ENCODE measurements around the gene PHLDA3. TPM values are rescaled to one million over a fixed set of nuclear protein-coding genes. Genes with fewer than 3 reads are reported as not detected.
A peak's percentile ranks its signal among the peaks of the same experiment; 100 is the strongest.

PHLDA3 gene
- total RNA-seq, 1 experiment from 2014 or later = 10.5 TPM

DNA sequence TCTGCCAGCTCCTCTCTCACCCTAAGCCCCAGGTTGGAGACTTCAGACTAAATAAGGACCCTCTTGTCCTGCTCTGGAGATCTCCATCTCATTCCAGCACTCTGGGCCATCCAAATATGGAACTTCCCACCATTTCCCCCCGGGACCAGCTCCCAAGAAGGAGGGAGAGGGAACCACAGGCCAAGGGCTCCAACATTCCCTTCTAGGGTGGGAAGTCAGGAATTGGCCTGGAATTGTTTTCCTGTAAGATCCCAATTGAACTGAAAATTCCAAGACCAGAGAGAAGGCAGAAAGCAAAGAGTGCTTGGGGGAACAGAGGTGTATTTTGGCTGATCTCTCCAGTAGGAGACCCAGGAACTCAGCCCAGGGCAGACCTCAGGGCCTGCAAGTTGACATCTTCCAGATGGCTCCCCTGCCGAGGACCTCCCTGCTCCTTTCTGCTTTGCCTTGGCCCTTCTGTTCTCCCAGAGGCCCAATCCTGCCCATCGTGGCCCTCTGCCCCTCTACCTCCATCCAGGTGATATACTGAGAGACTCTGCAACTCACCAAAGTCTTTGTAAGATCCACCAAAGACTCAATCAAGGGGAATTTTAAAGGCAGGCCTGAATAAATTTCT, 23.0 kb upstream of the PHLDA3 start:
- Histone ChIP-seq H3K9me3 (no peaks in the 10 kb centered on the region), H3K4me1 (peaks cover 14% of the 10 kb centered on the region), H3K4me3 (ENCODE audit: low read depth, low read length) (no peak overlapping the region), H3K36me3 (ENCODE audit: control insufficient read depth, insufficient read depth, low read length) (no peaks in the 10 kb centered on the region; the same call in none of the 2 replicates), H3K27me3 (replicated peaks; ENCODE audit: control insufficient read depth, insufficient read depth, low read length) (no peaks in the 10 kb centered on the region)
- peaks cover 51% of the 10 kb centered on the region for H3K36me3 Mint-ChIP-seq (ENCODE audit: insufficient read depth, unreplicated experiment)
- H3K27me3 Mint-ChIP-seq (ENCODE audit: insufficient read depth, unreplicated experiment) = no peaks in the 10 kb centered on the region
- no peak for DNase-seq
- H3K4me3 Mint-ChIP-seq (ENCODE audit: unreplicated experiment) = no peak overlapping the region
- peaks cover 15% of the 10 kb centered on the region for H3K4me1 Mint-ChIP-seq (ENCODE audit: low read depth, unreplicated experiment)
- no peak for TF ChIP-seq CTCF (IDR thresholded peaks at IDR 0.05; ENCODE audit: insufficient read depth in 1 of 2, low read depth in 1 of 2, low read length in 1 of 2, severe bottlenecking in 1 of 2, unreplicated experiment in 1 of 2)
- no TSS peak for BruUV-seq (replicated peaks)
- intact Hi-C loops (cut with micrococcal nuclease; ENCODE audit: unreplicated experiment) = no loop called here
- H3K27ac Mint-ChIP-seq (ENCODE audit: unreplicated experiment) = peak overlapping the region; percentile 29
- H3K9me3 Mint-ChIP-seq (ENCODE audit: unreplicated experiment) = no peaks in the 10 kb centered on the region
- ChIA-PET POLR2A (interaction anchor here (1.1 kb wide), 1 partner anchor 12 kb away, joined by 3 read pairs; no protein-coding TSS in a partner anchor), CTCF (interaction anchor here (0.6 kb wide), 1 partner anchor 11 kb away, joined by 4 read pairs; no protein-coding TSS in a partner anchor)

DNA sequence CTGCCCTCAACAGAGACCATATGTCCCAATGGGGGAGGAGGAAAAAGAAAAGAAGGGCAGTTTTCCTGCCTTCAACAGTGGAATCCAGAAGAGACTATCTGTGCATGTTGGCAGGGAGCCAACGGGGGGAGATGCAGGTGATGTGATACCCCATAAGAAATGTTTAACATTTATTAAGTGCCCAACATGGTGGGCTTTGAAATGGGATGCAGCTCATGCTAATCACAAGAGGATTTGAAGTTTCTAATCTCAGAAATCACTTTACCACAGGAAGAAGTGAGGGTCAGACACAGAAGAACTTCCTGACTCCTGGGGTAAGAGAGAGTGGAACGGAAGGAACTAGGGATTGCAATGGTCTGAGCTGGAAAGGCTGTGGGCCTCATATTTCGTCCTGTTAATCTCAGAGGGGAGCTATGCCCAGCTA, 21.7 kb upstream of the PHLDA3 start:
- Histone ChIP-seq H3K4me3 (ENCODE audit: low read depth, low read length) (no peak overlapping the region), H3K9me3 (no peaks in the 10 kb centered on the region), H3K27me3 (replicated peaks; ENCODE audit: control insufficient read depth, insufficient read depth, low read length) (no peaks in the 10 kb centered on the region), H3K36me3 (ENCODE audit: control insufficient read depth, insufficient read depth, low read length) (no peaks in the 10 kb centered on the region; the same call in none of the 2 replicates), H3K4me1 (peaks cover 14% of the 10 kb centered on the region)
- POLR2A ChIA-PET = no interaction called here
- Mint-ChIP-seq H3K4me1 (ENCODE audit: low read depth, unreplicated experiment) (peaks cover 7% of the 10 kb centered on the region), H3K36me3 (ENCODE audit: insufficient read depth, unreplicated experiment) (peaks cover 42% of the 10 kb centered on the region), H3K4me3 (ENCODE audit: unreplicated experiment) (no peak overlapping the region), H3K27ac (ENCODE audit: unreplicated experiment) (no peak overlapping the region), H3K9me3 (ENCODE audit: unreplicated experiment) (no peaks in the 10 kb centered on the region), H3K27me3 (ENCODE audit: insufficient read depth, unreplicated experiment) (no peaks in the 10 kb centered on the region)
- DNase-seq = no peak
- no peak for TF ChIP-seq CTCF (IDR thresholded peaks at IDR 0.05; ENCODE audit: insufficient read depth in 1 of 2, low read depth in 1 of 2, low read length in 1 of 2, severe bottlenecking in 1 of 2, unreplicated experiment in 1 of 2)
- CTCF ChIA-PET = no interaction called here
- intact Hi-C loops (cut with micrococcal nuclease; ENCODE audit: unreplicated experiment) = no loop called here
- no TSS peak for BruUV-seq (replicated peaks)

DNA sequence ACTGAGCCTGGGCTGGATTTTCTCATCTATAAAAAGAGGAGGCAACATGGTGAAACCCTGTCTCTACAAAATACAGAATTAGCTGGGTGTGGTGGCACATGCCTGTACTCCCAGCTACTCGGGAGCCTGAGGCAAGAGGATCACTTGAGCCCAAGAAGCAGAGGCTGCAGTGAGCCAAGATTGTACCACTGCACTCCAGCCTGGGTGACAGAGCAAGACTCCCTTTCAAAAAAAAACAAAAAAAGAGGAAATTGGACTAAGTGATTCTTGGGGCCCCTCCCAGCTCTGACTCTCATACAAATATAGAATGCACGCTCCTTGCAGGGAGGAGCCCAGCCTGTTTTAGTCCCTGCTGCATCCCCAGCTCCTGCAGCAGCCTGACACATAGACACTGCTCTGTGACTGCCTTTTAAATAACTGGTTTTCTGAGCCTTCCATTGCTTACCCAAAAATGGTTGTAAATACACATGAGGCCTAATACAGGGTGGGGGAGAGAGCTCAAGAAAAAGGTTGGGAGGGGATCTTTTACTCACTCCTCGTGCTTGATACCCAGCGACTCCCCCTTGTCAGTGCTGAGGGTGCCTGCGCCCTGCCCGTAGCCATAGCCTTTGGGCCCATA, 20.8 kb upstream of the PHLDA3 start:
- no peak overlapping the region for H3K4me3 Mint-ChIP-seq (ENCODE audit: unreplicated experiment)
- H3K4me3 ChIP-seq (ENCODE audit: low read depth, low read length) = no peak overlapping the region
- H3K27ac Mint-ChIP-seq (ENCODE audit: unreplicated experiment) = no peak overlapping the region
- intact Hi-C loops (cut with micrococcal nuclease; ENCODE audit: unreplicated experiment) = no loop called here
- CTCF ChIA-PET = interaction anchor here (0.5 to 0.6 kb wide), 2 partner anchors 22 to 47 kb away, joined by 5 to 7 read pairs; no protein-coding TSS in a partner anchor
- BruUV-seq (replicated peaks) = no TSS peak
- no peaks in the 10 kb centered on the region for H3K9me3 Mint-ChIP-seq (ENCODE audit: unreplicated experiment)
- POLR2A ChIA-PET = no interaction called here
- no peaks in the 10 kb centered on the region; the same call in none of the 2 replicates for H3K36me3 ChIP-seq (ENCODE audit: control insufficient read depth, insufficient read depth, low read length)
- no peak for TF ChIP-seq CTCF (IDR thresholded peaks at IDR 0.05; ENCODE audit: insufficient read depth in 1 of 2, low read depth in 1 of 2, low read length in 1 of 2, severe bottlenecking in 1 of 2, unreplicated experiment in 1 of 2)
- no peak for DNase-seq
- H3K27me3 Mint-ChIP-seq (ENCODE audit: insufficient read depth, unreplicated experiment) = no peaks in the 10 kb centered on the region
- no peaks in the 10 kb centered on the region for H3K9me3 ChIP-seq
- H3K4me1 Mint-ChIP-seq (ENCODE audit: low read depth, unreplicated experiment) = peaks cover 7% of the 10 kb centered on the region
- H3K27me3 ChIP-seq (replicated peaks; ENCODE audit: control insufficient read depth, insufficient read depth, low read length) = no peaks in the 10 kb centered on the region
- peaks cover 45% of the 10 kb centered on the region for H3K36me3 Mint-ChIP-seq (ENCODE audit: insufficient read depth, unreplicated experiment)
- H3K4me1 ChIP-seq = peaks cover 14% of the 10 kb centered on the region
